HepG2 (cell line): ENCODE measurements around the gene SDR42E2. TPM values are rescaled to one million over a fixed set of nuclear protein-coding genes. Genes with fewer than 3 reads are reported as not detected.
A peak's percentile ranks its signal among the peaks of the same experiment; 100 is the strongest.

Source experiments
- ARNT2 ChIP-seq: sonication (generic); formaldehyde crosslinking; IDR thresholded peaks from 2 replicates; pipeline ENCODE4 v1.8.0; 2022; ENCODE audit warnings: mild to moderate bottlenecking, low read depth, missing genetic modification reagents, moderate library complexity
- GATAD1 ChIP-seq: IDR thresholded peaks from 2 replicates; pipeline ENCODE4 v1.6.1; 2016; ENCODE audit warnings: missing genetic modification reagents, missing compliant biosample characterization
- ISL2 ChIP-seq: sonication (generic); formaldehyde crosslinking; IDR thresholded peaks from 2 replicates; pipeline ENCODE4 v1.5.0; 2020; ENCODE audit warnings: missing genetic modification reagents
- JUN ChIP-seq: sonication (generic); formaldehyde crosslinking; IDR thresholded peaks from 2 replicates; pipeline ENCODE4 v1.4.0; 2020; ENCODE audit warnings: mild to moderate bottlenecking, missing genetic modification reagents
- MED13 ChIP-seq: sonication (generic); formaldehyde crosslinking; IDR thresholded peaks from 2 replicates; pipeline ENCODE4 v1.5.0; 2020; ENCODE audit warnings: missing genetic modification reagents
- MLLT10 ChIP-seq: sonication (generic); formaldehyde crosslinking; IDR thresholded peaks from 2 replicates; pipeline ENCODE4 v1.4.0; 2020; ENCODE audit warnings: missing genetic modification reagents
- NFE2L2 ChIP-seq: fragments of 150-350 bp; IDR thresholded peaks from 2 replicates; pipeline ENCODE4 v1.6.1; 2014; ENCODE audit warnings: low read length
- PCBP1 ChIP-seq: fragments of 200-400 bp; formaldehyde crosslinking; IDR thresholded peaks from 2 replicates; pipeline ENCODE4 v1.6.1; 2017; ENCODE audit warnings: mild to moderate bottlenecking, low read depth, low read length, borderline replicate concordance
- PHF5A ChIP-seq: IDR thresholded peaks from one replicate; pipeline ENCODE4 v1.6.1; 2018; ENCODE audit warnings: low read depth, missing genetic modification reagents; ENCODE audit not compliant: unreplicated experiment
- SPEN ChIP-seq: sonication (generic); formaldehyde crosslinking; IDR thresholded peaks from 2 replicates; pipeline ENCODE4 v1.5.1; 2020; ENCODE audit warnings: low read depth, mild to moderate bottlenecking, missing genetic modification reagents
- ZBTB20 ChIP-seq: sonication (generic); formaldehyde crosslinking; IDR thresholded peaks from 2 replicates; pipeline ENCODE4 v1.8.1; 2023; ENCODE audit warnings: missing genetic modification reagents, low read depth, mild to moderate bottlenecking, borderline replicate concordance
- ZNF101 ChIP-seq: sonication (generic); formaldehyde crosslinking; IDR thresholded peaks from 2 replicates; pipeline ENCODE4 v1.4.0; 2020; ENCODE audit warnings: mild to moderate bottlenecking, low read depth, missing genetic modification reagents, borderline replicate concordance
- polyA plus RNA-seq, 8 experiments: library from polyadenylated mRNA; depleted of rRNA in 3 of 8; stranded (reverse) in 7 of 8; unstranded in 1 of 8; fragments of >200 nt; fragmentation: Illumina TruSeq in 4 of 8; extraction: Trizol in 4 of 8; gene quantifications; 2 replicates each; pipeline versions ENCODE4 v1.2.1 to v1.2.3, GENCODE V29; 2011 to 2016; ENCODE audit warnings: low read depth in 4 of 8, missing spikeins in 1 of 8, mixed read lengths in 1 of 8; ENCODE audit not compliant: insufficient read depth in 1 of 8
- total RNA-seq, 5 experiments: library from RNA; depleted of rRNA; stranded (reverse); fragments of >200 nt; fragmentation: Illumina TruSeq; extraction: Trizol; gene quantifications; 2 replicates each; pipeline ENCODE4 v1.2.3, GENCODE V29; 2016; ENCODE audit warnings: low read depth in 1 of 5
- TF ChIP-seq, protein P1 (sequence below): sonication (generic); formaldehyde crosslinking; conservative IDR thresholded peaks from 2 replicates; pipeline ENCODE4 v1.5.0; 2020; ENCODE audit warnings: missing genetic modification reagents
- TF ChIP-seq, protein P2 (sequence below): sonication (generic); formaldehyde crosslinking; IDR thresholded peaks from 2 replicates; pipeline ENCODE4 v1.5.0; 2020; ENCODE audit warnings: mild to moderate bottlenecking, missing genetic modification reagents
- TF ChIP-seq, protein P3 (sequence below): sonication (generic); formaldehyde crosslinking; IDR thresholded peaks from 2 replicates; pipeline ENCODE4 v1.5.0; 2020; ENCODE audit warnings: mild to moderate bottlenecking, missing genetic modification reagents
- TF ChIP-seq, protein P4 (sequence below): sonication (generic); formaldehyde crosslinking; IDR thresholded peaks from 2 replicates; pipeline ENCODE4 v1.4.0; 2020; ENCODE audit warnings: mild to moderate bottlenecking, missing genetic modification reagents, borderline replicate concordance
- TF ChIP-seq, protein P5 (sequence below): sonication (generic); formaldehyde crosslinking; IDR thresholded peaks from 2 replicates; pipeline ENCODE4 v1.4.0; 2020; ENCODE audit warnings: missing genetic modification reagents, borderline replicate concordance
- TF ChIP-seq, protein P6 (sequence below): sonication (generic); formaldehyde crosslinking; IDR thresholded peaks from 2 replicates; pipeline ENCODE4 v1.4.0; 2020; ENCODE audit warnings: mild to moderate bottlenecking, low read depth, missing genetic modification reagents

SDR42E2 gene
- total and polyA plus RNA-seq, 2 of the 13 experiments (the other 11 are each of a cell fraction or from before 2014, with no cell fraction given): 0.05 to 0.11 TPM

DNA sequence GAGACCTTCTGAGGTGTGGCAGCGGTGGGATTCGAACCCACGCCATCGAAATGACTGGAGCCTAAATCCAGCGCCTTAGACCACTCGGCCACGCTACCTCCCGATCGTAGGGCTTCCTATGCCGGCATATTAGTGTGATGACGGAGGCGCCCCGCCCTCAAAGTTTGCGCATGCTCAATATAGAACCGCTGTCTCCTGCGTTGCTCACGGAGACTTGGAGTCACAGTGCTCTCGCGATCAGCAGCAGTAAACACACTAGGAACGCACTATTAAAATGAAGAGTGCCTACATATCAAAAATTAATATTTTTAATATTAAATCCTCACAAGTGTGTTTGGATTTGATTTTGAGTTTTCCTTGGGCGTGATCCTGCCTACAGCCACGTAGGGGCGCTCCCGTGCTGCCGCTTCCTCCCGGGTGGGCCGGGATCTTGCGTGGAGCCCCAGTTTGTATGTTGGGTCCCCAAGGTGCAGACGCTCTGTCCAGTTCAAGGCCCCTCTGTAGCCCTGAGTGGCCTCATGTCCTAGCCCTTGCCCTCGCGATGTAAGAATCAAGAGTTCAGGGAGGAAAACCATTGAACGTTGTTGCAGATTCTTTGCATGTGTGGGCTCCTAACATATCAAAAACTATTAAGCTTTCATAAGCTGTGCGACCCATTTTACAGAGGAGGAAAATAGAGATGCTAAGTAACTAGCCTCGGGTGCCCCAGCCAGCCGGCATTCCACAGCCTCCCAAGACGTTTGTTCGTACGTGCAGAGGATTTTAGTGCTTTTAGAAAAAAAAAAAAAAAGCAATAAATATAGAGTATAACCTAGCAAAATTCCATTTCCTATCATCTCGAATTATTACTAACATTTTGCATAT, 33.6 kb downstream of the SDR42E2 start (continued):
- TF ChIP-seq ZNF101 (CRISPR knock-in tag) (0 out of 2 replicates have a peak, but pooled peaks have one; percentile 93), SPEN (CRISPR knock-in tag) (peak; percentile 76; the same call in 1 of the 2 replicates), ARNT2 (CRISPR knock-in tag) (no peak), MED13 (CRISPR knock-in tag) (no peak), JUN (no peak), MLLT10 (CRISPR knock-in tag) (no peak), NFE2L2 (0 out of 2 replicates have a peak, but pooled peaks have one; percentile 5), PCBP1 (no peak), ISL2 (CRISPR knock-in tag) (peak; percentile 79), ZBTB20 (CRISPR knock-in tag) (peak; percentile 85; the same call in 1 of the 2 replicates), PHF5A (CRISPR knock-in tag) (peak; percentile 96), GATAD1 (CRISPR knock-in tag) (peak; percentile 77)
- TF ChIP-seq, protein P1, sequence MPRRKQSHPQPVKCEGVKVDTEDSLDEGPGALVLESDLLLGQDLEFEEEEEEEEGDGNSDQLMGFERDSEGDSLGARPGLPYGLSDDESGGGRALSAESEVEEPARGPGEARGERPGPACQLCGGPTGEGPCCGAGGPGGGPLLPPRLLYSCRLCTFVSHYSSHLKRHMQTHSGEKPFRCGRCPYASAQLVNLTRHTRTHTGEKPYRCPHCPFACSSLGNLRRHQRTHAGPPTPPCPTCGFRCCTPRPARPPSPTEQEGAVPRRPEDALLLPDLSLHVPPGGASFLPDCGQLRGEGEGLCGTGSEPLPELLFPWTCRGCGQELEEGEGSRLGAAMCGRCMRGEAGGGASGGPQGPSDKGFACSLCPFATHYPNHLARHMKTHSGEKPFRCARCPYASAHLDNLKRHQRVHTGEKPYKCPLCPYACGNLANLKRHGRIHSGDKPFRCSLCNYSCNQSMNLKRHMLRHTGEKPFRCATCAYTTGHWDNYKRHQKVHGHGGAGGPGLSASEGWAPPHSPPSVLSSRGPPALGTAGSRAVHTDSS (CRISPR knock-in tag): peak; percentile 95; the same call in 1 of the 2 replicates
- TF ChIP-seq, protein P2, sequence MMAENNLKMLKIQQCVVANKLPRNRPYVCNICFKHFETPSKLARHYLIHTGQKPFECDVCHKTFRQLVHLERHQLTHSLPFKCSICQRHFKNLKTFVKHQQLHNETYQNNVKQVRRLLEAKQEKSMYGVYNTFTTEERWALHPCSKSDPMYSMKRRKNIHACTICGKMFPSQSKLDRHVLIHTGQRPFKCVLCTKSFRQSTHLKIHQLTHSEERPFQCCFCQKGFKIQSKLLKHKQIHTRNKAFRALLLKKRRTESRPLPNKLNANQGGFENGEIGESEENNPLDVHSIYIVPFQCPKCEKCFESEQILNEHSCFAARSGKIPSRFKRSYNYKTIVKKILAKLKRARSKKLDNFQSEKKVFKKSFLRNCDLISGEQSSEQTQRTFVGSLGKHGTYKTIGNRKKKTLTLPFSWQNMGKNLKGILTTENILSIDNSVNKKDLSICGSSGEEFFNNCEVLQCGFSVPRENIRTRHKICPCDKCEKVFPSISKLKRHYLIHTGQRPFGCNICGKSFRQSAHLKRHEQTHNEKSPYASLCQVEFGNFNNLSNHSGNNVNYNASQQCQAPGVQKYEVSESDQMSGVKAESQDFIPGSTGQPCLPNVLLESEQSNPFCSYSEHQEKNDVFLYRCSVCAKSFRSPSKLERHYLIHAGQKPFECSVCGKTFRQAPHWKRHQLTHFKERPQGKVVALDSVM (CRISPR knock-in tag): no peak
- TF ChIP-seq, protein P3, sequence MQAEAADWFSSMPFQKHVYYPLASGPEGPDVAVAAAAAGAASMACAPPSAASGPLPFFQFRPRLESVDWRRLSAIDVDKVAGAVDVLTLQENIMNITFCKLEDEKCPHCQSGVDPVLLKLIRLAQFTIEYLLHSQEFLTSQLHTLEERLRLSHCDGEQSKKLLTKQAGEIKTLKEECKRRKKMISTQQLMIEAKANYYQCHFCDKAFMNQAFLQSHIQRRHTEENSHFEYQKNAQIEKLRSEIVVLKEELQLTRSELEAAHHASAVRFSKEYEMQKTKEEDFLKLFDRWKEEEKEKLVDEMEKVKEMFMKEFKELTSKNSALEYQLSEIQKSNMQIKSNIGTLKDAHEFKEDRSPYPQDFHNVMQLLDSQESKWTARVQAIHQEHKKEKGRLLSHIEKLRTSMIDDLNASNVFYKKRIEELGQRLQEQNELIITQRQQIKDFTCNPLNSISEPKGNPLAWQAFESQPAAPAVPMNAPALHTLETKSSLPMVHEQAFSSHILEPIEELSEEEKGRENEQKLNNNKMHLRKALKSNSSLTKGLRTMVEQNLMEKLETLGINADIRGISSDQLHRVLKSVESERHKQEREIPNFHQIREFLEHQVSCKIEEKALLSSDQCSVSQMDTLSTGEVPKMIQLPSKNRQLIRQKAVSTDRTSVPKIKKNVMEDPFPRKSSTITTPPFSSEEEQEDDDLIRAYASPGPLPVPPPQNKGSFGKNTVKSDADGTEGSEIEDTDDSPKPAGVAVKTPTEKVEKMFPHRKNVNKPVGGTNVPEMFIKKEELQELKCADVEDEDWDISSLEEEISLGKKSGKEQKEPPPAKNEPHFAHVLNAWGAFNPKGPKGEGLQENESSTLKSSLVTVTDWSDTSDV (CRISPR knock-in tag): no peak
- TF ChIP-seq, protein P4, sequence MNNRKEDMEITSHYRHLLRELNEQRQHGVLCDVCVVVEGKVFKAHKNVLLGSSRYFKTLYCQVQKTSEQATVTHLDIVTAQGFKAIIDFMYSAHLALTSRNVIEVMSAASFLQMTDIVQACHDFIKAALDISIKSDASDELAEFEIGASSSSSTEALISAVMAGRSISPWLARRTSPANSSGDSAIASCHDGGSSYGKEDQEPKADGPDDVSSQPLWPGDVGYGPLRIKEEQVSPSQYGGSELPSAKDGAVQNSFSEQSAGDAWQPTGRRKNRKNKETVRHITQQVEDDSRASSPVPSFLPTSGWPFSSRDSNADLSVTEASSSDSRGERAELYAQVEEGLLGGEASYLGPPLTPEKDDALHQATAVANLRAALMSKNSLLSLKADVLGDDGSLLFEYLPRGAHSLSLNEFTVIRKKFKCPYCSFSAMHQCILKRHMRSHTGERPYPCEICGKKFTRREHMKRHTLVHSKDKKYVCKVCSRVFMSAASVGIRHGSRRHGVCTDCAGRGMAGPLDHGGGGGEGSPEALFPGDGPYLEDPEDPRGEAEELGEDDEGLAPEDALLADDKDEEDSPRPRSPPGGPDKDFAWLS: no peak
- TF ChIP-seq, protein P5, sequence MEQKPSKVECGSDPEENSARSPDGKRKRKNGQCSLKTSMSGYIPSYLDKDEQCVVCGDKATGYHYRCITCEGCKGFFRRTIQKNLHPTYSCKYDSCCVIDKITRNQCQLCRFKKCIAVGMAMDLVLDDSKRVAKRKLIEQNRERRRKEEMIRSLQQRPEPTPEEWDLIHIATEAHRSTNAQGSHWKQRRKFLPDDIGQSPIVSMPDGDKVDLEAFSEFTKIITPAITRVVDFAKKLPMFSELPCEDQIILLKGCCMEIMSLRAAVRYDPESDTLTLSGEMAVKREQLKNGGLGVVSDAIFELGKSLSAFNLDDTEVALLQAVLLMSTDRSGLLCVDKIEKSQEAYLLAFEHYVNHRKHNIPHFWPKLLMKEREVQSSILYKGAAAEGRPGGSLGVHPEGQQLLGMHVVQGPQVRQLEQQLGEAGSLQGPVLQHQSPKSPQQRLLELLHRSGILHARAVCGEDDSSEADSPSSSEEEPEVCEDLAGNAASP: peak; percentile 74
- TF ChIP-seq, protein P6, sequence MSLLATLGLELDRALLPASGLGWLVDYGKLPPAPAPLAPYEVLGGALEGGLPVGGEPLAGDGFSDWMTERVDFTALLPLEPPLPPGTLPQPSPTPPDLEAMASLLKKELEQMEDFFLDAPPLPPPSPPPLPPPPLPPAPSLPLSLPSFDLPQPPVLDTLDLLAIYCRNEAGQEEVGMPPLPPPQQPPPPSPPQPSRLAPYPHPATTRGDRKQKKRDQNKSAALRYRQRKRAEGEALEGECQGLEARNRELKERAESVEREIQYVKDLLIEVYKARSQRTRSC (CRISPR knock-in tag): no peak
